Ammon's horn (tissue), 1 donor: ENCODE measurements around the gene KRT32.

Experiments
- DNase-seq: peaks from one replicate; pipeline ENCODE4 v3.0.0-alpha.2; 2016; ENCODE audit warnings: low spot score

KRT32 gene

DNA sequence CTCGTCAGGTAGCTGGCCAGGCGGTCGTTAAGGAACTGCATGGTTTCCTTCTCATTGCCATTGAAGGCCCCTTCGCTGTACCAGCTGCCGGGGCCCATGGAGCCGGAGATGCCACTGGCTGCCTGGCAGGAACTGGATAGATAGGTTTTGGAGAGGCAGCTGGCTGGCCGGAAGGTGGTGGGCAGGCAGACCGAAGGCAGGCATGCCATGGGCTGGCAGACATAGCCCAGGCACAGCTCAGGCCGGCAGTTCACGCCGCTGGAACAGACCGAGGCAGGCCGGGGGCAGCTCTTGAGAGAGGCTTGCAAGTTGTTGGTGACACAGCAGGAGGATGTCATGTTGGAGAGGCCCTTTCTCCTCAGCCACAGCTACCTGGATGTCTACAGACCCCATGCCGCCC is at the start of gene KRT32:
KRT32 (minus strand) TSS at position 399 of the 400 bp plus-strand sequence; CDS start at position 338, 61 bp downstream.
- no peak for DNase-seq

DNA sequence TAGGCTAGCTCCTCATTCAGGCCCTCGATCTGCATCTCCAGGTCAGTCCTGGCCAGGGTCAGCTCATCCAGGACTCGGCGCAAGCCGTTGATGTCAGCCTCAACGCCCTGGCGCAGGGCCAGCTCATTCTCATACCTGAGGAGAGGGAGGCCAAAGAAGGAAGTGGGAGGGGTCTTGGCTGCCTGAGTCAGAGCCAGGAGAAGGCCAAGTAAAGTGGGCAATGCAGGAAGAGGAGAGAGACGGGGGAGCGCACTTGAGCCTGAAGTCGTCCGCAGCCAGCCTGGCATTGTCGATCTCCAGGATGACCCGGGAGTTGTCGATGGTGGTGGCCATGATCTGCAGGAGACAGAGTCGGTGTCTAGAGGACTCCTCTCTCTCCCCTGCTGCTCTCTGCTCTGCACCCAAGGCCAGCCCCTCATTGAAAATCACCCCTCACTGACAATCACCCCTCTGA is 49.7 kb upstream of the KRT32 start:
- DNase-seq: no peak

- DNase-seq: no peak
Observed at GRCh38 chr17:41516147-41516829, 49.1 kb upstream of the KRT32 start.

DNA sequence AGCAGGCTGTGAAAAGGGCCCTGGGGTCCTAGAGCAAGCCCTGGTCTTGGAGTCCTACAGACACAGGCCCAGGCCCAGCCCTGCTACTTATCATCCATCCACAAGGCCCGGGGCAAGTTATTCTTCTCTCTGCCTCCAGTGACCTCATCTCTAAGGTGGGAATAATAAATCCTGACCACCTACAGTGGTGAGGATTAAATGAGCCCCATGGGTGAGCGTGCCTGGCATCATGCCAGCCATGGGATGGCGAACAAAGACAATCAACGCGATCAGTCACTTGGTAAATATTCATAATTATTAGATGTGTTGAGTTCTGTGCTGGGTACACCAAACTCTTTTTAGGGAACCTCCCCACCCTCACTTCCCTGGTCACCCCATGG is 46.0 kb upstream of the KRT32 start:
- no peak for DNase-seq

GRCh38 chr17:41512546-41513167 is 45.5 kb upstream of the KRT32 start:
- DNase-seq: no peak

DNA sequence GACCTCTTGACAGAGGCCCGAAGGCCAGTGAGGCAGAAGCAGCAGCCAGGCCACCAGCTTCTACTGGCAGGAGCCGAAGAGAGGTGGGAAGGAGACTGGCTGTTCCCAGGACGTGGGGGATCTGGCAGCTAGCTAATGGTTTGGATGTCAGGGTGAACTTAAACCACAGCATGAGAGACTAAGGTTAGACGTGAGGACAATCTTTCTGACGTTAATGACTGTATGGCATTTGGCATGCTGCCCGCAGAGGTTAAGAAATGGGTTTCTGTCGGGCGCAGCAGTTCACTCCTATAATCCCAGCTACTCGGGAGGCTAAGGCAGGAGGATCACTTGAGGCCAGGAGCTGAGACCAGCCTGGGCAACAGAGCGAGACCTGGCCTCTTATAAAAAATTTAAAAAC is 44.5 kb upstream of the KRT32 start:
- no peak for DNase-seq

GRCh38 chr17:41511116-41511515 is 43.9 kb upstream of the KRT32 start:
- no peak for DNase-seq

- no peak for DNase-seq
Observed at GRCh38 chr17:41510251-41511065, 43.3 kb upstream of the KRT32 start.

DNA sequence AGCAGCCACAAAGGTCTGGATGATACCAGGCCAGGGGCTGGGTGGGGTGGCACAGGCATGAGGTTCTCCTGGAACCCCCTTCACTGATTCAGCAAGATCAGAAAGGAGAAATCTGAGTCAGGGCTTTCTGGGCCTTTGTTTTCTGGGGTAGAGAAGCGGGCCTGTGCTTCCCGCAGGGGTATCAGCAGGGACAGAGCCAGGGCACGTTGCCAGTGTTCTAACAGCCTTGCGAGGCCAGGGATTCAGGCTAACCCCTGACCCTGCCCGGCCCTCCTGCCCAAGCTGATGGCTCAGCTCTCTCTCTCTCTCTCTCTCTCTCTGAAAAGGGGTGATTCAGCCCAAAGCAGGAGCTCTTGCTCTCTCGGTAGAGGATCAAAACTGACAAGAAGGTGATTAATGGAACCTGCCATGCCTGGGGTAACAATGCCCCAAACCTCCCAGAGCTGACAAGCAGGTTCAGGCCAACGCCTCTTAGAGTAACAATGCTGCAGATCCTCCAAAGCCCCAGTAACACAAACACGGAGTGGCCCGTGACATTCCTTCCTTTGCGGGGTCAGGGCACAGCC is 40.2 kb upstream of the KRT32 start:
- DNase-seq: no peak

GRCh38 chr17:41505809-41506767 is 38.9 kb upstream of the KRT32 start:
- no peak for DNase-seq

DNA sequence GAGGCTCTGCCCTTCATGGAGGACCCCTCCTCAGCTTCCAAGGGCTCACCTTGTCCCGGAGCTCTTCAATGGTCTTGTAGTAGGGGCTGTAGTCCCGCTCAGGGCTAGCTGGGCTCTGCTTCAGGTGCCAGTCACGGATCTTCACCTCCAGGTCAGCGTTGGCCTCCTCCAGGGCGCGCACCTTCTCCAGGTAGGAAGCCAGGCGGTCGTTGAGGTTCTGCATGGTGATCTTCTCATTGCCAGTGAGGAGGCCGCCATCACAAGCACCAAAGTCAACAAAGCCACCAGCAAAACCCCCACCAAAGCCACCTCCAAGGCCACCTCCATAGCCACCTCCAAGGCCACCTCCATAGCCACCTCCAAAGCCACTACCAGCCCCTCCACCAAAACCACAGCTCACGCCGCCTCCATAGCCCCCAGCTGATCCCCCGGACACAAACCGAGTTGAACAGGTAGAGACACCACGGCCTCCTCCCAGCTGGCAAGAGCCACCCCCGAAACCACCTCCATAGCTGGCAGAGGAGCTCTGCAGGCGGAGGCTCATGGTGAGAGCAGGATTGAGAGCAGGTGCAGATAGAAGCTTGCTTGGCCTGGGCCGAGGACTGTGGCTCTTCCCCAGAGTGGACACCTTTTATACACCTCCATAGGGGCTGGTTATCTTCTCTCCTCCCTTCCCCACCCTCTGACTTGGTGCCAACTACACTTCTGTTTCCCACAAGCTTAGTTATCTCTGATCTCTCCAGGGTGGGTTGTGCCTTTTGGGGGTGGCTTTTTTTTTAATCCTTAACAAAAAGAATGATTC is 38.0 kb upstream of the KRT32 start, which contains the start of gene KRT13:
KRT13 (minus strand) TSS at position 606 of the 802 bp plus-strand sequence; CDS start at position 544, 62 bp downstream.
- no peak for DNase-seq

GRCh38 chr17:41504246-41504977 is 37.2 kb upstream of the KRT32 start:
- DNase-seq: no peak

GRCh38 chr17:41503202-41503601 is 36.0 kb upstream of the KRT32 start:
- no peak for DNase-seq

DNA sequence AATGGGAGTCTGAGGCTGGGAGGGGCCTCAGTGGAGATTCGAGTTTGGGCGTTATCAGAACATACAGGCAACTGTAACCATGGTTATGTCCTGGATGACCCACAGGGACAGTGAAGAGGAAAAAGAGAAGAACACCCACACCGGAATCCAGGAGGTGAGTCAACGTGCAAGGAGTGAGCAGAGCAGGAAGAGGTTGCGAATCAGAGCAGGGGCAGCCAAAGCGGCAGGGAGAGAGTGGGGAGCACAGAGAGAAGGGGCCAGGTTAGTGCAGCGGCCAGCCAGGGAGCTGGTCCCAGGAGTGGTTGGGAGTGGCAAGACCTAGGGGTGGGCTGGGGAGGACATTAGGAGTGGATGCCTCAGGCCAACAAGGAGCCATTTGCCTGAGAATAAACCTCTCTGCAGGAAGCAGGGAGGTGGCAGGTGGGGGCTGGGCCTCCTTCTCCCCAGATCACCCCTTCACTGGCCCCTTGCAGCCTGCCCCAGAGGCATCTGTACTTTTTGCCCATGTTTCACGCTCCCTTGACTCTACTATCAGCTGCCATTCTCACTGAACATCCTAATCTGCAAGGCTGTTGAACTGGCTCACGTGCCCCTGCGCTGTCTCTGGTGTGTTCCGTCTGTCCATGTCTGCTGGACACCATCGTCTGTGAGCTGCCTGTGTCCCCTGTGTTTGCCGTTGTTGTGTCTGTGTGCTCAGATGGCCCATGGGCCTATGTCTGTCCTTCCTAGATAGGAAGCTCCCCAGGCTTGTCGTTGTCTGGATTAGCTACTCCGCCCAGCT is 33.1 kb upstream of the KRT32 start:
- DNase-seq: no peak

GRCh38 chr17:41499714-41500113 is 32.5 kb upstream of the KRT32 start:
- no peak for DNase-seq

DNA sequence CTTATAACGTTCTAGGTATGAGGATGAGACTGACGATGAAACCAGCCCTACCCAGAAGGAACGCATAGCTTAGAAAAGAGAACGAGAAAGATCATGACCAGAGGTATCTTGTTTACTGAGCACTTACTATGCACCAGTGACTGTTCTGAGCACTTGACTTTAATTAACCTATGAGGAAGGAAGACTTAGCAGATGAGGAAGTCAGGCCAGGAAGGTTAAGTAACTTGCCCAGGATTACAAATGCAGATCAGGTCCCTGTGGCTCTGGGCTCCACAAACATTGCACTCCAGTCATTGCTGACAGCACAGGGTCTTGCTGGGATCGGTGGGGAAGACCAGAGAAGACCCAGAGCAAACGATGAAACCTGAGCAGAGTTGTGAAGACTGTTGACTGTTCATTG is 31.1 kb upstream of the KRT32 start:
- peak; percentile 12 for DNase-seq

- peak; percentile 64 for DNase-seq
Observed at GRCh38 chr17:41496803-41497484, 29.8 kb upstream of the KRT32 start.

DNA sequence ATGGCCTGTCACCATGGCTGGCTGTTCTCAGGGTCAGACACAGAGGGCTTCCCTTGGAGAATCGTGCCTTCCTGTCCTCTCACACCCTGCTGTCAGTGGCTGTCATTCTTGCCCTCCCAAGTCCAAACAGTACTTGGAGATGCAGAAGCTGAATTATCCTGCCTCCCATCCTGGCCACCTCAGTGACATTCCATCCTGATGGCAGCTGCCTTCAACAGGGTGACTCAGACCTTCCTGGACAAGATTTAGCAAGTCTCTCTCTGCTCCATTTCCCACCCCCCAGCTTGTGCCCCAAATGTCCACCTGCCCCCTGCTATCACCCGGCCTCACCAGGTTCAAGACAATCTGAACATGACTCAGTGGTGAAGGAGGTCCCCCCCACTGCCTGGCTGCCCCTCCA is 27.3 kb upstream of the KRT32 start:
- no peak for DNase-seq
